SU-DHL-6 (cell line): ENCODE measurements around the gene ASB11.
"Not testable (repeated sequence)": the region's sequence is repeated elsewhere in the genome, so short reads cannot be mapped to it uniquely, and the experiment has no call there.

Source experiments
- H2AFZ ChIP-seq: fragments of 200-600 bp; sonication (generic); 2 replicates; pipeline ENCODE4 v1.6.1; 2014; ENCODE audit warnings: low read depth, mild to moderate bottlenecking, moderate library complexity, mixed read lengths, antibody characterized with exemption, low read length; ENCODE audit not compliant: severe bottlenecking
- H3F3A ChIP-seq: fragments of 200-600 bp; shearing (Covaris generic); 2 replicates; pipeline ENCODE4 v1.6.0; 2016; ENCODE audit warnings: antibody characterized with exemption, mild to moderate bottlenecking; ENCODE audit not compliant: insufficient read depth
- H3K27ac ChIP-seq: fragments of 200-600 bp; sonication (generic); 2 replicates; pipeline ENCODE4 v1.5.1; 2016; ENCODE audit warnings: low read depth, mild to moderate bottlenecking, low read length, moderate library complexity, mixed read lengths
- H3K27me3 ChIP-seq: fragments of 200-600 bp; sonication (generic), shearing (Covaris generic); 2 replicates; pipeline ENCODE4 v1.6.0; 2014; ENCODE audit warnings: mild to moderate bottlenecking, low read length
- H3K36me3 ChIP-seq: fragments of 200-600 bp; sonication (generic); 2 replicates; pipeline ENCODE4 v1.6.1; 2014; ENCODE audit warnings: mild to moderate bottlenecking, low read length, mixed read lengths
- H3K4me2 ChIP-seq: fragments of 300-600, 200-600 bp; shearing (Covaris generic), sonication (generic); 2 replicates; pipeline ENCODE4 v1.6.0; 2014; ENCODE audit warnings: low read length, low read depth, mild to moderate bottlenecking; ENCODE audit not compliant: poor library complexity, severe bottlenecking
- H3K4me3 ChIP-seq: fragments of 200-600 bp; sonication (generic); 2 replicates; pipeline ENCODE4 v1.5.1; 2014; ENCODE audit warnings: antibody characterized with exemption, low read length, mild to moderate bottlenecking, mixed read lengths; ENCODE audit not compliant: insufficient read depth, poor library complexity, severe bottlenecking
- H3K79me2 ChIP-seq: fragments of 200-600 bp; sonication (generic); 2 replicates; pipeline ENCODE4 v1.6.1; 2014; ENCODE audit warnings: mild to moderate bottlenecking, low read length, moderate library complexity; ENCODE audit not compliant: insufficient read depth
- H3K9ac ChIP-seq: fragments of 200-600 bp; sonication (generic); 2 replicates; pipeline ENCODE4 v1.7.0; 2014; ENCODE audit warnings: mild to moderate bottlenecking, low read length
- H3K9me2 ChIP-seq: fragments of 200-600 bp; sonication (generic); replicated peaks from 2 replicates; pipeline ENCODE4 v1.6.1; 2014; ENCODE audit warnings: low read length; ENCODE audit not compliant: insufficient read depth
- H3K9me3 ChIP-seq: fragments of 200-600 bp; sonication (generic); 2 replicates; pipeline ENCODE4 v1.6.1; 2014; ENCODE audit warnings: low read length, mixed read lengths; ENCODE audit not compliant: insufficient read depth
- H4K20me1 ChIP-seq: fragments of 200-600 bp; sonication (generic); 2 replicates; pipeline ENCODE4 v1.6.1; 2014; ENCODE audit warnings: low read depth, mild to moderate bottlenecking, antibody characterized with exemption, low read length, moderate library complexity, mixed read lengths
- CTCF ChIP-seq: fragments of 200-600 bp; sonication (generic); IDR thresholded peaks from one replicate; pipeline ENCODE4 v1.5.1; 2017; ENCODE audit warnings: antibody characterized with exemption, mild to moderate bottlenecking, low read length, moderate library complexity; ENCODE audit not compliant: insufficient read depth, poor library complexity, severe bottlenecking
- EZH2phosphoT487 ChIP-seq: fragments of 200-600 bp; sonication (generic), shearing (Covaris generic); conservative IDR thresholded peaks from 2 replicates; pipeline ENCODE4 v1.6.1; 2018; ENCODE audit warnings: mild to moderate bottlenecking, antibody characterized with exemption, low read length, moderate library complexity, mixed read lengths

The ASB11 gene

DNA sequence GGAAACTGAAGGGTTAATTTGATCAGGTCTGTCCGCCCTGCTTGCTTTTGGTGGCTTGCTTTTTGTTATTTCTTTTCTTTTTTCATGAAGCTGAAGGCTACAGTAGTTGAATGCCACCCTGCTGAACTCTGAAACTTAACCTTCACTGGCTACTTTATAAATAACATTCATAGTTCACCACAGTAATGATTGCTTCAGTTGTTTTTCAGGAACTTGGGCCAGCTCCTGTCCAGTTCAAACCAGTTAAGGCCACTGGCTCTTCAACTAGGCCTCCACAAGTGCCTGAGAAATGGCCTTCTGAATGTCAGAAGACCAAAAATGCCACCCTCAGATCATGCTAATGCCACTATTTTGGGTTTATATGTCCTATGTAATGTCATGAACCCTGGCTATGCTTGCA is 37.8 kb downstream of the ASB11 start:
- no peaks in the 10 kb centered on the region for H3K79me2 ChIP-seq
- H2AFZ ChIP-seq, result no peak overlapping the region
- no peak overlapping the region for H3K27ac ChIP-seq
- no peaks in the 10 kb centered on the region for H3K27me3 ChIP-seq
- no peaks in the 10 kb centered on the region for H3F3A ChIP-seq
- H3K9ac ChIP-seq, result no peak overlapping the region
- no peaks in the 10 kb centered on the region for H3K9me3 ChIP-seq
- no peak overlapping the region for H3K4me2 ChIP-seq
- no peak for TF ChIP-seq EZH2phosphoT487
- TF ChIP-seq CTCF, result no peak
- H3K36me3 ChIP-seq, result no peaks in the 10 kb centered on the region
- no peaks in the 10 kb centered on the region for H3K9me2 ChIP-seq
- H4K20me1 ChIP-seq, result no peaks in the 10 kb centered on the region
- H3K4me3 ChIP-seq, result no peak overlapping the region

GRCh38 chrX:15274946-15275345 is 40.5 kb downstream of the ASB11 start:
- H2AFZ ChIP-seq, result no peak overlapping the region
- no peaks in the 10 kb centered on the region for H3K79me2 ChIP-seq
- no peaks in the 10 kb centered on the region for H3K9me3 ChIP-seq
- no peaks in the 10 kb centered on the region for H3K36me3 ChIP-seq
- H3K27ac ChIP-seq, result no peak overlapping the region
- H3K9me2 ChIP-seq, result no peaks in the 10 kb centered on the region
- no peaks in the 10 kb centered on the region for H4K20me1 ChIP-seq
- H3K9ac ChIP-seq, result no peak overlapping the region
- no peak overlapping the region for H3K4me3 ChIP-seq
- TF ChIP-seq EZH2phosphoT487 (no peak), CTCF (no peak)
- no peaks in the 10 kb centered on the region for H3K27me3 ChIP-seq
- H3K4me2 ChIP-seq, result no peak overlapping the region
- H3F3A ChIP-seq, result no peaks in the 10 kb centered on the region

- not testable (repeated sequence) for H3K79me2 ChIP-seq, H3K27ac ChIP-seq, H3K9me2 ChIP-seq, H3K36me3 ChIP-seq, H3K4me2 ChIP-seq, H2AFZ ChIP-seq, H3K27me3 ChIP-seq, H3K9me3 ChIP-seq, H3F3A ChIP-seq, H3K9ac ChIP-seq, H4K20me1 ChIP-seq, H3K4me3 ChIP-seq
Observed at GRCh38 chrX:15273275-15273674, 42.2 kb downstream of the ASB11 start.

GRCh38 chrX:15271757-15272156 is 43.7 kb downstream of the ASB11 start:
- H3K27ac ChIP-seq, result no peak overlapping the region
- no peak overlapping the region for H3K4me2 ChIP-seq
- H3K36me3 ChIP-seq, result no peaks in the 10 kb centered on the region

More at GRCh38 chrX:15271757-15272156, 43.7 kb downstream of the ASB11 start:
- Histone ChIP-seq H3K9ac (no peak overlapping the region), H3F3A (no peaks in the 10 kb centered on the region), H3K27me3 (no peaks in the 10 kb centered on the region), H3K9me2 (no peaks in the 10 kb centered on the region), H2AFZ (no peak overlapping the region), H3K4me3 (no peak overlapping the region), H3K79me2 (no peaks in the 10 kb centered on the region), H3K9me3 (no peaks in the 10 kb centered on the region), H4K20me1 (no peaks in the 10 kb centered on the region)
- TF ChIP-seq CTCF (no peak), EZH2phosphoT487 (no peak)
